H9 (cell line): Measurements from ENCODE around the gene EFCAB11. TPM values are rescaled to one million over a fixed set of nuclear protein-coding genes. Genes with fewer than 3 reads are reported as not detected.

Experiments used
- DNase-seq: peaks from one replicate; pipeline ENCODE4 v3.0.0-alpha.2; 2017
- H2AFZ ChIP-seq: one replicate; pipeline ENCODE4 v1.6.1; 2013; ENCODE audit warnings: mild to moderate bottlenecking, low read length, control low read depth, moderate library complexity
- H2AK5ac ChIP-seq: 2 replicates; pipeline ENCODE4 v1.6.1; 2013; ENCODE audit warnings: low read length, control low read depth, mixed read lengths; ENCODE audit not compliant: insufficient read length
- H2BK120ac ChIP-seq: one replicate; pipeline ENCODE4 v1.6.1; 2013; ENCODE audit warnings: low read depth, mild to moderate bottlenecking, low read length, control low read depth, inconsistent platforms; ENCODE audit not compliant: poor library complexity, severe bottlenecking
- H2BK12ac ChIP-seq: 2 replicates; pipeline ENCODE4 v1.6.1; 2013; ENCODE audit warnings: low read length, control low read depth, mixed read lengths, low read depth; ENCODE audit not compliant: insufficient read length
- H2BK15ac ChIP-seq: 2 replicates; pipeline ENCODE4 v1.6.1; 2013; ENCODE audit warnings: low read depth, low read length, control low read depth
- H2BK20ac ChIP-seq: one replicate; pipeline ENCODE4 v1.6.1; 2013; ENCODE audit warnings: low read depth, mild to moderate bottlenecking, low read length, control low read depth, inconsistent platforms; ENCODE audit not compliant: poor library complexity, severe bottlenecking
- H2BK5ac ChIP-seq: 2 replicates; pipeline ENCODE4 v1.6.1; 2013; ENCODE audit warnings: low read length, control low read depth, mixed read lengths; ENCODE audit not compliant: insufficient read length
- H3K14ac ChIP-seq: 2 replicates; pipeline ENCODE4 v1.6.1; 2013; ENCODE audit warnings: low read length, control low read depth; ENCODE audit not compliant: insufficient read depth
- H3K18ac ChIP-seq: 2 replicates; pipeline ENCODE4 v1.6.1; 2013; ENCODE audit warnings: low read depth, mild to moderate bottlenecking, mixed read lengths, low read length, control low read depth; ENCODE audit not compliant: insufficient read length
- H3K23ac ChIP-seq: 2 replicates; pipeline ENCODE4 v1.6.1; 2013; ENCODE audit warnings: low read length, control low read depth, mixed read lengths, low read depth; ENCODE audit not compliant: insufficient read length
- H3K23me2 ChIP-seq: 2 replicates; pipeline ENCODE4 v1.6.1; 2013; ENCODE audit warnings: low read depth, mild to moderate bottlenecking, mixed read lengths, low read length, control low read depth; ENCODE audit not compliant: insufficient read length, poor library complexity, severe bottlenecking
- H3K27ac ChIP-seq: 2 replicates; pipeline ENCODE4 v1.5.1; 2013; ENCODE audit warnings: low read length, control low read depth, mixed read lengths, low read depth; ENCODE audit not compliant: insufficient read length
- H3K27me3 ChIP-seq: 2 replicates; pipeline ENCODE4 v1.6.1; 2013; ENCODE audit warnings: low read length, control low read depth, inconsistent platforms; ENCODE audit not compliant: insufficient read depth
- H3K4ac ChIP-seq: 2 replicates; pipeline ENCODE4 v1.6.1; 2013; ENCODE audit warnings: low read depth, mild to moderate bottlenecking, control low read depth, inconsistent platforms, low read length, moderate library complexity
- H3K4me1 ChIP-seq: 2 replicates; pipeline ENCODE4 v1.6.1; 2013; ENCODE audit warnings: low read length, control low read depth, inconsistent platforms; ENCODE audit not compliant: insufficient read depth
- H3K4me2 ChIP-seq: 2 replicates; pipeline ENCODE4 v1.6.1; 2013; ENCODE audit warnings: low read length, control low read depth, mixed read lengths; ENCODE audit not compliant: insufficient read length, insufficient read depth
- H3K56ac ChIP-seq: 2 replicates; pipeline ENCODE4 v1.6.1; 2013; ENCODE audit warnings: low read depth, mild to moderate bottlenecking, mixed read lengths, low read length, control low read depth; ENCODE audit not compliant: insufficient read length
- H3K79me1 ChIP-seq: 2 replicates; pipeline ENCODE4 v1.6.1; 2013; ENCODE audit warnings: low read depth, mild to moderate bottlenecking, moderate library complexity, low read length, control low read depth, inconsistent platforms; ENCODE audit not compliant: insufficient read depth, poor library complexity, severe bottlenecking
- H3K79me2 ChIP-seq: 2 replicates; pipeline ENCODE4 v1.6.1; 2013; ENCODE audit warnings: low read length, control low read depth, inconsistent platforms; ENCODE audit not compliant: insufficient read depth
- H3K9ac ChIP-seq: 2 replicates; pipeline ENCODE4 v1.6.1; 2013; ENCODE audit warnings: low read length, control low read depth, mixed read lengths; ENCODE audit not compliant: insufficient read length; ENCODE audit errors: extremely low read depth
- H3K9me3 ChIP-seq: one replicate; pipeline ENCODE4 v1.6.1; 2013; ENCODE audit warnings: low read depth, low read length, inconsistent platforms; ENCODE audit not compliant: control insufficient read depth
- H3T11ph ChIP-seq: one replicate; pipeline ENCODE4 v1.6.1; 2013; ENCODE audit warnings: mild to moderate bottlenecking, low read length, control low read depth, inconsistent platforms
- H4K20me1 ChIP-seq: one replicate; pipeline ENCODE4 v1.6.1; 2013; ENCODE audit not compliant: control insufficient read depth, insufficient read length, insufficient read depth
- H4K5ac ChIP-seq: 2 replicates; pipeline ENCODE4 v1.6.1; 2013; ENCODE audit warnings: low read depth, mild to moderate bottlenecking, mixed read lengths, low read length, control low read depth; ENCODE audit not compliant: insufficient read length
- H4K8ac ChIP-seq: replicated peaks from 2 replicates; pipeline ENCODE4 v1.6.1; 2013; ENCODE audit warnings: low read length, control low read depth, mixed read lengths, low read depth; ENCODE audit not compliant: insufficient read length
- H4K91ac ChIP-seq: 2 replicates; pipeline ENCODE4 v1.6.1; 2013; ENCODE audit warnings: low read depth, mild to moderate bottlenecking, moderate library complexity, mixed read lengths, low read length, control low read depth; ENCODE audit not compliant: insufficient read length
- H3K27ac Mint-ChIP-seq, 3 experiments: 2 replicates in 2 of 3; 3 replicates in 1 of 3; pipeline ENCODE4 v1.8.0; 2020 to 2021; ENCODE audit warnings: mixed read lengths in 3 of 3, mild to moderate bottlenecking in 1 of 3, moderate library complexity in 1 of 3
- H3K27me3 Mint-ChIP-seq: 2 replicates; pipeline ENCODE4 v1.8.0; 2021; ENCODE audit warnings: low read depth, mild to moderate bottlenecking, moderate library complexity, mixed read lengths
- H3K36me3 Mint-ChIP-seq, 3 experiments: 2 replicates in 2 of 3; 3 replicates in 1 of 3; pipeline ENCODE4 v1.8.0; 2020 to 2021; ENCODE audit warnings: low read depth in 3 of 3, mixed read lengths in 3 of 3; ENCODE audit not compliant: insufficient read depth in 1 of 3
- H3K4me1 Mint-ChIP-seq, 2 experiments: 2 replicates each; pipeline ENCODE4 v1.8.0; 2020; ENCODE audit warnings: mixed read lengths in 2 of 2
- H3K4me3 Mint-ChIP-seq, 2 experiments: 2 replicates in 1 of 2; 3 replicates in 1 of 2; pipeline ENCODE4 v1.8.0; 2020 to 2021; ENCODE audit warnings: mild to moderate bottlenecking in 2 of 2, mixed read lengths in 2 of 2, moderate library complexity in 1 of 2
- H3K9me3 Mint-ChIP-seq, 2 experiments: 2 replicates in 1 of 2; 3 replicates in 1 of 2; pipeline ENCODE4 v1.8.0; 2020; ENCODE audit warnings: mild to moderate bottlenecking in 2 of 2, mixed read lengths in 2 of 2, moderate library complexity in 1 of 2
- CTCF ChIP-seq: fragments of 200-600 bp; sonication (generic); conservative IDR thresholded peaks from 3 replicates; pipeline ENCODE4 v1.8.0; 2021; ENCODE audit warnings: antibody characterized with exemption, mild to moderate bottlenecking
- WGBS: extraction: QIAGEN DNeasy Blood & Tissue Kit; methylation state at CpG from one replicate; pipeline ENCODE4 v1.1.7; 2013; ENCODE audit warnings: missing lambda C conversion rate, low lambda C conversion rate, mixed read lengths; ENCODE audit not compliant: insufficient read length; ENCODE audit errors: extremely low coverage; 5-methylcytosine and 5-hydroxymethylcytosine counted together
- total RNA-seq: library from RNA; stranded (reverse); gene quantifications from 2 replicates; pipeline ENCODE4 v1.2.1, GENCODE V29; 2021

Gene EFCAB11
- total RNA-seq, 1 experiment from 2014 or later: 17.4 TPM

DNA sequence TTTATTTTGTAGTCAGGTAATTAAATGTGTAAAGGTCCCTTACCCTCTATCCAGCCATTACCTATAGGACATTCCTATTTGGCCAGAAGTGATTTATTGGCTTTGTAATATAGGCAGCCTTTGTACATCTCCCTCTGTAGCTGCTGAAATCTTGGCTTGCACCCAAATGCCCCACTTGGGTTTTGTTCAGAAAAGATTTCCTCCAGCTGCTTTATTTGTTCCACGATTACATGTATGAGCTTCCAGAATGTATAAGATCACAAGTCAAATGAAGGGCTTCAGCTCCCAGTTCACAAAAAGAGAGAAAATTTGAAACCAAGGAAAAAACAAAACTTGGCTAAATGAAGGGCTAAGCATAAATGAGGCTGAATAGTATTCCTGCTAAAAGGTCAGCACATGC, 103.4 kb downstream of the EFCAB11 start:
- no CpG with 5 or more reads among the region's 1 CpG for WGBS
- H3K4me1 Mint-ChIP-seq: peaks cover 8 to 9% of the 10 kb centered on the region in 2 experiments

More for the DNA sequence above, 103.4 kb downstream of the EFCAB11 start:
- no peaks in the 10 kb centered on the region for H3K27me3 Mint-ChIP-seq
- no peak overlapping the region for H3K4me3 Mint-ChIP-seq
- Histone ChIP-seq H2BK12ac (no peak overlapping the region), H3K79me1 (no peaks in the 10 kb centered on the region), H4K8ac (no peak overlapping the region), H4K20me1 (no peaks in the 10 kb centered on the region), H3K4me1 (0 out of 2 replicates have a peak, but pooled peaks cover 4% of the 10 kb centered on the region), H3K27ac (no peak overlapping the region), H2AK5ac (no peak overlapping the region), H4K5ac (no peak overlapping the region), H3T11ph (no peak overlapping the region), H3K79me2 (no peaks in the 10 kb centered on the region), H3K9me3 (no peaks in the 10 kb centered on the region), H2AFZ (no peak overlapping the region), H3K27me3 (no peaks in the 10 kb centered on the region), H2BK120ac (no peak overlapping the region), H3K23me2 (no peaks in the 10 kb centered on the region), H3K9ac (no peak overlapping the region), H3K14ac (no peak overlapping the region), H3K4me2 (no peak overlapping the region), H2BK5ac (no peak overlapping the region), H3K18ac (no peak overlapping the region), H4K91ac (no peak overlapping the region), H3K4ac (no peak overlapping the region), H2BK20ac (no peak overlapping the region), H3K56ac (no peak overlapping the region), H3K23ac (no peak overlapping the region), H2BK15ac (no peak overlapping the region)
- peaks cover 0 to 2% (median 0%) of the 10 kb centered on the region in 3 experiments; a peak in 2 of 7 replicates for H3K36me3 Mint-ChIP-seq
- TF ChIP-seq CTCF: no peak
- no peaks in the 10 kb centered on the region for H3K9me3 Mint-ChIP-seq
- DNase-seq: no peak
- H3K27ac Mint-ChIP-seq: no peak overlapping the region
